ENCODE measurements around the gene C16orf92. TPM values are rescaled to one million over a fixed set of nuclear protein-coding genes. Genes with fewer than 3 reads are reported as not detected.

C16orf92 gene
- total and polyA plus RNA-seq, 2 of the 8 experiments (the other 6 are each of a cell fraction or from before 2014, with no cell fraction given), result not detected

DNA sequence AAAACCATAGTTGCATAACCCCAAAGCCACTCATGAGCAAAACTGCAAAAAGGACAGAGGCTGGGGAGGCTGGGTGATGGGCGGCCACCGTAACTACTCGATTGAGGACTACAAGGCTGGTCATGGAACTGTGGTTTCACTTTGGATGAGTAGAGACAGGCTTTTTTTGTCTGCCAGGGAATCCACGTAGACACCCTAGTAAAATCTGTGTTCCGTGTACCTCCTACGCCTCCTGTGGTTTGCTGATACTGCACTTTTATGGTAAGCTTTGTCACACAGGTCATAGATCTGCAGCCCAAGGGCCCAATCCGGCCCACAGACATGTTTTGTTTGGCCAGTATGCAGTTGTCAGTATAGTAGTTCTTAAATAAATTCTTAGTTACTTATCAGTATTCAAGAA lies 10.3 kb downstream of the C16orf92 start (continued):
- TF ChIP-seq CHD7 (IDR thresholded peaks at IDR 0.05; ENCODE audit: insufficient replicate concordance, low read length), result no peak
- TF ChIP-seq POLR2A (IDR thresholded peaks at IDR 0.05; ENCODE audit: control extremely low read depth in 1 of 2, low read depth in 2 of 2, low read length in 2 of 2), result no peak
- TF ChIP-seq RBBP5 (IDR thresholded peaks at IDR 0.05; ENCODE audit: borderline replicate concordance, low read depth, low read length), result no peak
- TF ChIP-seq TBP (IDR thresholded peaks at IDR 0.05; ENCODE audit: low read depth, low read length), result no peak
- TF ChIP-seq ZNF274 (IDR thresholded peaks at IDR 0.05; ENCODE audit: borderline replicate concordance, extremely low read depth, low read length), result no peak
- no peak for TF ChIP-seq SIN3A (conservative IDR thresholded peaks at IDR 0.05 in 1 of 2, IDR thresholded peaks at IDR 0.05 in 1 of 2; ENCODE audit: low read depth in 1 of 2, low read length in 2 of 2)
- no peak for TF ChIP-seq BCL11A (IDR thresholded peaks at IDR 0.05; ENCODE audit: low read depth in 2 of 2, low read length in 2 of 2)

All from H1 (cell line).